Smooth muscle cell of bladder (primary cell): ENCODE data around the gene LALBA. TPM values are rescaled to one million over a fixed set of nuclear protein-coding genes. Genes with fewer than 3 reads are reported as not detected.

Experiments
- total RNA-seq: library from RNA; depleted of rRNA; stranded (reverse); fragments of >200 nt; gene quantifications from 2 replicates; pipeline ENCODE4 v1.2.3, GENCODE V29; 2014

LALBA gene
- total RNA-seq: not detected in 2 replicates

GRCh38 chr12:48569946-48570345 lies at the start of gene LALBA:
Gene LALBA, minus strand, starts transcription at chr12:48570046. Its CDS starts 26 bp downstream, at chr12:48570020.

GRCh38 chr12:48525332-48525731 lies 44.5 kb downstream of the LALBA start, which contains the start of gene OR8S1:
Gene OR8S1, plus strand, starts transcription at chr12:48525632. Its CDS starts 0 bp downstream, at chr12:48525632.

Other genes starting within 250 kb of the LALBA start
- gene ZNF641, start 219.1 kb downstream of the LALBA start, total RNA-seq: 10.2 and 17.2 TPM in 2 replicates
- not detected in 2 replicates for gene ANP32D, start 97.5 kb downstream of the LALBA start, total RNA-seq
- not detected in 2 replicates for gene C12orf54, start 87.5 kb downstream of the LALBA start, total RNA-seq
- gene OR8S1, start 44.4 kb downstream of the LALBA start, total RNA-seq: not detected in 2 replicates
- 33.1 and 38.0 TPM in 2 replicates for gene KANSL2, start 112.2 kb upstream of the LALBA start, total RNA-seq
- 19.1 and 22.9 TPM in 2 replicates for gene CCNT1, start 146.7 kb upstream of the LALBA start, total RNA-seq
- 41.0 and 43.7 TPM in 2 replicates for gene ADCY6, start 219.0 kb upstream of the LALBA start, total RNA-seq
- 12.2 and 12.4 TPM in 2 replicates for gene CACNB3, start 248.4 kb upstream of the LALBA start, total RNA-seq